Osteoblast (primary cell): ENCODE results near the gene ANKH. TPM values are rescaled to one million over a fixed set of nuclear protein-coding genes. Genes with fewer than 3 reads are reported as not detected.

Source experiments
- DNase-seq: peaks from one replicate; pipeline ENCODE4 v3.0.0; 2011; ENCODE audit warnings: low spot score, mixed read lengths; ENCODE audit not compliant: insufficient read length; ENCODE audit errors: missing footprints
- H2AFZ ChIP-seq: 2 replicates; pipeline ENCODE4 v1.6.0; 2011; ENCODE audit warnings: mild to moderate bottlenecking, low read length
- H3K27ac ChIP-seq: 2 replicates; pipeline ENCODE4 v1.5.1; 2011; ENCODE audit warnings: mild to moderate bottlenecking, low read depth, low read length, moderate library complexity
- H3K27me3 ChIP-seq: 2 replicates; pipeline ENCODE4 v1.6.0; 2012; ENCODE audit warnings: mild to moderate bottlenecking, control low read depth, inconsistent platforms, low read length, moderate library complexity; ENCODE audit not compliant: insufficient read depth
- H3K36me3 ChIP-seq: 2 replicates; pipeline ENCODE4 v1.5.1; 2011; ENCODE audit warnings: mild to moderate bottlenecking, low read length, control low read depth, moderate library complexity; ENCODE audit not compliant: insufficient read depth
- H3K4me1 ChIP-seq: 2 replicates; pipeline ENCODE4 v1.5.1; 2011; ENCODE audit warnings: mild to moderate bottlenecking, low read length, control low read depth, moderate library complexity; ENCODE audit not compliant: insufficient read depth
- H3K4me2 ChIP-seq: 2 replicates; pipeline ENCODE4 v1.6.0; 2011; ENCODE audit warnings: mild to moderate bottlenecking, low read length; ENCODE audit not compliant: insufficient read depth
- H3K4me3 ChIP-seq: fragments of 200-600 bp; sonication (generic); 3 replicates; pipeline ENCODE4 v1.5.1; 2012; ENCODE audit warnings: mild to moderate bottlenecking, low read length, inconsistent platforms; ENCODE audit not compliant: insufficient read depth
- H3K79me2 ChIP-seq: 2 replicates; pipeline ENCODE4 v1.6.0; 2012; ENCODE audit warnings: mild to moderate bottlenecking, low read length, control low read depth, inconsistent platforms; ENCODE audit not compliant: insufficient read depth
- H3K9me3 ChIP-seq: 2 replicates; pipeline ENCODE4 v1.5.1; 2011; ENCODE audit warnings: low read depth, low read length, control low read depth
- H4K20me1 ChIP-seq: 2 replicates; pipeline ENCODE4 v1.6.0; 2012; ENCODE audit warnings: mild to moderate bottlenecking, low read length, control low read depth; ENCODE audit not compliant: insufficient read depth
- total RNA-seq: library from RNA; depleted of rRNA; stranded (reverse); fragments of >200 nt; gene quantifications from 2 replicates; pipeline ENCODE4 v1.2.3, GENCODE V29; 2012
- TF ChIP-seq, protein P1 (sequence below): IDR thresholded peaks from 2 replicates; pipeline ENCODE4 v1.5.1; 2011; ENCODE audit warnings: mild to moderate bottlenecking, low read depth, low read length, moderate library complexity; ENCODE audit errors: extremely low read depth

The ANKH gene
- total RNA-seq, 1 donor = 125 TPM

DNA sequence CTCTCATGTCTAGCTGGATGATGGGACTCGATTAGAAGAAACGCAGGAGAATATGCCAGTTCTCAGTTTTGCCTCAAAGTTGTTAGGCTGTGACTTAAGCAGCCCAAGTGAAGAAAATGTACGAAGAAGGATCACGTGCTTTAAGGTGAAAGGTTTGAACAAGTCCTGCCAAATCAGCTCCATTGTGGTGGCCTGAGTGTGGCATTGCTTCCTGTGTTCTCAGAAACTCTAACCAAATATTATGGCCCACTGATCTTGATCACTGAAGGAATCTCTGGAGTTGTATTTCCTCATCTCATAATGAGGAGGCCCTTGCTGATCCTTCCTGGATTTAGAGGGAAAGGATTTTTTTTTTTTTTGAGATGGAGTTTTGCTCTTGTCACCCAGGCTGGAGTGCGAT is 163.0 kb downstream of the ANKH start:
- peaks cover 10% of the 10 kb centered on the region for H3K4me1 ChIP-seq
- no peaks in the 10 kb centered on the region for H3K27me3 ChIP-seq
- TF ChIP-seq, protein P1, sequence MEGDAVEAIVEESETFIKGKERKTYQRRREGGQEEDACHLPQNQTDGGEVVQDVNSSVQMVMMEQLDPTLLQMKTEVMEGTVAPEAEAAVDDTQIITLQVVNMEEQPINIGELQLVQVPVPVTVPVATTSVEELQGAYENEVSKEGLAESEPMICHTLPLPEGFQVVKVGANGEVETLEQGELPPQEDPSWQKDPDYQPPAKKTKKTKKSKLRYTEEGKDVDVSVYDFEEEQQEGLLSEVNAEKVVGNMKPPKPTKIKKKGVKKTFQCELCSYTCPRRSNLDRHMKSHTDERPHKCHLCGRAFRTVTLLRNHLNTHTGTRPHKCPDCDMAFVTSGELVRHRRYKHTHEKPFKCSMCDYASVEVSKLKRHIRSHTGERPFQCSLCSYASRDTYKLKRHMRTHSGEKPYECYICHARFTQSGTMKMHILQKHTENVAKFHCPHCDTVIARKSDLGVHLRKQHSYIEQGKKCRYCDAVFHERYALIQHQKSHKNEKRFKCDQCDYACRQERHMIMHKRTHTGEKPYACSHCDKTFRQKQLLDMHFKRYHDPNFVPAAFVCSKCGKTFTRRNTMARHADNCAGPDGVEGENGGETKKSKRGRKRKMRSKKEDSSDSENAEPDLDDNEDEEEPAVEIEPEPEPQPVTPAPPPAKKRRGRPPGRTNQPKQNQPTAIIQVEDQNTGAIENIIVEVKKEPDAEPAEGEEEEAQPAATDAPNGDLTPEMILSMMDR = no peak
- H3K79me2 ChIP-seq = peaks cover 3% of the 10 kb centered on the region
- no peak for DNase-seq
- H3K36me3 ChIP-seq = peaks cover 75% of the 10 kb centered on the region
- H4K20me1 ChIP-seq = peaks cover 3% of the 10 kb centered on the region
- H3K27ac ChIP-seq = peak overlapping the region; percentile 11
- H3K9me3 ChIP-seq = no peaks in the 10 kb centered on the region
- no peak overlapping the region for H2AFZ ChIP-seq
- H3K4me3 ChIP-seq = no peak overlapping the region
- no peak overlapping the region for H3K4me2 ChIP-seq

DNA sequence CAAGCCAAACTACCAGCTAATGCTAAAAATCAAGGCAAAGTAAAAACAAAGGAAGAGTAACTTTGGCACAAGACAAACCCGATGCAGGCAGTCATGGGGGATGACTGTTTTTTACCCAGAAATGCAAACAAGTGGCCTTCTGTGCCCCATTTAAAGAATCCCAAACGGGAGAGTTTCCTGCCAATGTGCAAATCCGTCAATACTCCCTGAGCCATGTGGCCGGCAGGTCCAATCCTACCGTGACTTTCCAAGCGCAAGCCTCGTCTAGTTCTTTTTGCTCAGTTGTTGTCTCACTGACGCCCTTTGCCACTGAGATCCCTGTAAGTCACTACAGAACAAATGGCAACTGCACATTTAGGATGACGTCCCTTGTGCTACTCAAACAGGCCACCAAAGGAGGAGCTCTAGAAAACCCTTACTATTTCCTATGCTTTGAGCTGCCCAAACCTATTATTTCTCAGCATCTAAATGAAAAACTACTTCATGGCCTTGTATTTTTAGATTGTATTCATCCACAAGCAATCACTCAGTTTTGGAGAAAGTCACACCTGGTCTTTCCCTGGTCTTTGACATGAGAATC is 163.7 kb downstream of the ANKH start:
- no peaks in the 10 kb centered on the region for H4K20me1 ChIP-seq
- TF ChIP-seq, protein P1 = no peak
- H2AFZ ChIP-seq = no peak overlapping the region
- no peaks in the 10 kb centered on the region for H3K9me3 ChIP-seq
- H3K27ac ChIP-seq = peak overlapping the region; percentile 11
- H3K4me3 ChIP-seq = no peak overlapping the region
- peaks cover 70% of the 10 kb centered on the region for H3K36me3 ChIP-seq
- no peak for DNase-seq
- no peaks in the 10 kb centered on the region for H3K27me3 ChIP-seq
- peaks cover 10% of the 10 kb centered on the region for H3K4me1 ChIP-seq
- no peak overlapping the region for H3K4me2 ChIP-seq
- H3K79me2 ChIP-seq = peaks cover 3% of the 10 kb centered on the region

GRCh38 chr5:14706615-14707021 is 165.0 kb downstream of the ANKH start:
- Histone ChIP-seq H3K79me2 (peaks cover 3% of the 10 kb centered on the region), H3K9me3 (no peaks in the 10 kb centered on the region), H4K20me1 (no peaks in the 10 kb centered on the region), H3K27ac (peak overlapping the region; percentile 42), H2AFZ (no peak overlapping the region), H3K27me3 (no peaks in the 10 kb centered on the region), H3K4me2 (peak overlapping the region; percentile 8), H3K4me1 (peaks cover 10% of the 10 kb centered on the region), H3K4me3 (no peak overlapping the region), H3K36me3 (peaks cover 58% of the 10 kb centered on the region)
- DNase-seq = peak; percentile 92
- TF ChIP-seq, protein P1 = no peak

DNA sequence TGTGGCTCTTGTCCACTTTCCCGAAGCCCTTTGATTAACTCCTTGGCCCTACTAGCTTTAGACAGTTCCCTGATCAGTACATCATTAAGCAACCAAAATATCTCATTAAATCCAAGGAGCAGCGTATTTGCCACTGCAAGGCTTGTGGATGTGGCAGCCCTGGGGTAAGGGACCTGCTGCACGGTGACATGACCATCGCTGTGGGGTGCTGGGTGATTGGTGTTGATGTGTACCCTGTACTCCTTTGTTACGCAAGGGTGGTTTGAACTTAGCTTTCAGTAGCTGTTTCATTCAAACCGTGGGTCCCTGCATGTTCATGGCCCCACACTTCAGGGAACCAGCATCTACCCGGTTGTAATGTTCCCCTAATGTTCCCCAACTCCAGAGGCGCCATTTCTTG is 166.0 kb downstream of the ANKH start:
- Histone ChIP-seq H3K27ac (peak overlapping the region; percentile 42), H2AFZ (no peak overlapping the region), H3K27me3 (no peaks in the 10 kb centered on the region), H3K79me2 (peaks cover 5% of the 10 kb centered on the region), H3K4me1 (peaks cover 13% of the 10 kb centered on the region), H3K4me2 (no peak overlapping the region), H3K36me3 (peaks cover 47% of the 10 kb centered on the region), H4K20me1 (no peaks in the 10 kb centered on the region), H3K4me3 (no peak overlapping the region), H3K9me3 (no peaks in the 10 kb centered on the region)
- DNase-seq = no peak
- TF ChIP-seq, protein P1 = no peak
